SK-N-DZ (cell line): Measurements from ENCODE around the gene CUEDC1.

Experiments
- DNase-seq: peaks from one replicate; pipeline ENCODE4 v3.0.0-alpha.2; 2015; ENCODE audit warnings: low spot score

CUEDC1 gene

DNA sequence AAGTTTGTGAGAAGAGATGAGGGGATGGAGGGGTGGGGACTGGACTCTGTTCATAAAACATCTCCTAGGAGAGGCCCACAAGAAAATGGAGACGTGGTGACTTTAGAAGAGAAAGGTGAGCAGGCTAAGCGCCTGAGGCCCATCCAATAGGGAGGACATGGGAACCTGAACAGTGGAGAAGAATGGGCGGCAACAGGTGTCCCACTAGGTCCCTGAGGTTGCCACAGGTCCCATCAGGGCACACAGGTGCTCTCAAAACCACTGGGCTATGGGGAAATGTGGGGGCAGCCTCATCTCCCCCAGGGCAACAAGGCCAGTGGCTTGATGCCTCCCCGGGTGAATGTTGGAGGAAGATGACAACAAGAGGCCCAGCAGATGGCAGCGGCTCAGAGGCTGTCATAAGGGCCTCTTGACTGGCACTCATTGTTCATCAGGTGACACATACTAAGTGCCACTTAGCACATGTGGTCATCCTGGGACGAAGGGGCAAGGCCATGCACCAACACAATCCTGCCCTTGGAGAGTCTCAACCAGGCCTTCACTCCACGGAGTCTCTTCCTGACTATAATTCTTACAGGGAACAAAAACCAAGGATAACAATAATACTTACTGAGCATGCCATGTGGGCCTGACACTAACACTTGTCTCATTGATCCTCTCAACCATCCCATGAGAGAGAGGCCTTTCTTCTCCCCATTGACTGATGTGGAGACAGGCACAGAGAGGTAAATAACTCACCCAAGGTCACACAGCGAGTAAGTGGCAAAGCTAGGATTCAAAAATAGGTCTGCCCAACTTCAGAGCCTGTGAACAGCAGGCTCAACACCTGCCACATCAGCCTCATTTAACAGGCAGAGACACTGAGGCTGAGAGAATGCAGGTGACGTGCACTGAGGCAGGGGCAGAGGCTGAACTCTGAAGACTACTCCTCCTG, 38.0 kb downstream of the CUEDC1 start:
- no peak for DNase-seq

- DNase-seq, result peak; percentile 50
These were observed 39.0 kb downstream of the CUEDC1 start for GRCh38 chr17:57915985-57916757.

DNA sequence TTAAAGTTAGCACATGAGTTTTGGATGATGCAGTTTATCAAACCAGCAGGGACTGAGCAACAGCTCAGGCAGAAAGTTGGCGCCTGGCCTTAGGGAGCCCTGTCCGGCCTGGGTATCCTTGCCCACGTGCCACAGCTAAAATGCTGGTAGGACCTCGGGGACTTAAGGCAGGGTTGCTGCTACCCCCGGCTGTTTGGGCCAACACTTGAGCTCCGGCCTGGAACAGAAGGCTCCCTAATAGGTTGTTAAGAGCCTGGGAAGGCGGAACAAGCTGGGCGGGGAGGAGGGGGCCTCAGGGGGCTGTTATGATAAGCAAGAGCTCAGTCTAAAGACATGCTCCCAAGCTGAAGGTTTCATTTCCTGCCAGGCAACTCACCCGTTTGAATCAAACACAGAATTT, 39.7 kb downstream of the CUEDC1 start:
- no peak for DNase-seq

DNA sequence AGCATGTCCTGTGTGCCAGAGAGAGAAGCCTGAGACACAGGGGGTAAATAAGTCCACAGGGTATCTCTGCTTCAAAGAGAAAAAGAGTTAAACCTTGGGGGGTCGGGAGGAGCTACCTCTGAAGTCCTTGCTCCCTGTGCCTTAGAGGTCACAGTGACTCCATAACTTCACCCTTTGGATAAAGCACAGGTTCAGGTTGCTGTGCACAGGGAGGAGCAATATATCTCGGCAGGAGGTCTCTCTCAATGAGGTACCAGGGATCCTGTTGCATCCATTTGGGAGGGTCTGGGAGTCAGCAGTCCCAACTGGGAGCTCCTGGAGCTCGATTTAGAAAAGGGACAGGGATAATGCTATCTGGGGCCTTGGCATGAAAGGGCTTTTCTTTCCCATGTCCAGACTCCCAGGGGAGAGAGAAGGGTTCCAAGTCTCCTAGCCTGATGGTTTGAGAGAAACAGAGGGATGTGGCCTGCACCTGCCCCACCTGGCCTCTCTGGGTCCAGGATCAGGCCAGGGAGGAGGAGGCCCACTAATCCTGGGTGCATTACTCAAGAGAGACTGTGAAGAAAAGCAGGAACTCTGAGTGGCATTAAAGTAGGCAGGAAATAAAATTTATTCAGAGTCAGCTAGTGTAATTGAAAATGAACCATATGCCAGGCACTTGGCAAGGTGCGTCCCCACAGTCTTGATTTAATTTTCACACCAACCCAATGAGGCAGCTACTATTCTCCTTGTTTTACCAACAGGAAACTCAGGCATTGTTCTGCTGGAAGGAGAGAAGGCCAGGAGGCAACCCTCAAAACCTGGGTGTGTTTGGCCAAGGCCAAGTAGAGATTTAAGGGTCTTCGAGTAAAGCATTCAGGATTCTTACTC, 40.7 kb downstream of the CUEDC1 start:
- DNase-seq, result no peak

GRCh38 chr17:57913575-57914272, 41.5 kb downstream of the CUEDC1 start:
- no peak for DNase-seq

DNA sequence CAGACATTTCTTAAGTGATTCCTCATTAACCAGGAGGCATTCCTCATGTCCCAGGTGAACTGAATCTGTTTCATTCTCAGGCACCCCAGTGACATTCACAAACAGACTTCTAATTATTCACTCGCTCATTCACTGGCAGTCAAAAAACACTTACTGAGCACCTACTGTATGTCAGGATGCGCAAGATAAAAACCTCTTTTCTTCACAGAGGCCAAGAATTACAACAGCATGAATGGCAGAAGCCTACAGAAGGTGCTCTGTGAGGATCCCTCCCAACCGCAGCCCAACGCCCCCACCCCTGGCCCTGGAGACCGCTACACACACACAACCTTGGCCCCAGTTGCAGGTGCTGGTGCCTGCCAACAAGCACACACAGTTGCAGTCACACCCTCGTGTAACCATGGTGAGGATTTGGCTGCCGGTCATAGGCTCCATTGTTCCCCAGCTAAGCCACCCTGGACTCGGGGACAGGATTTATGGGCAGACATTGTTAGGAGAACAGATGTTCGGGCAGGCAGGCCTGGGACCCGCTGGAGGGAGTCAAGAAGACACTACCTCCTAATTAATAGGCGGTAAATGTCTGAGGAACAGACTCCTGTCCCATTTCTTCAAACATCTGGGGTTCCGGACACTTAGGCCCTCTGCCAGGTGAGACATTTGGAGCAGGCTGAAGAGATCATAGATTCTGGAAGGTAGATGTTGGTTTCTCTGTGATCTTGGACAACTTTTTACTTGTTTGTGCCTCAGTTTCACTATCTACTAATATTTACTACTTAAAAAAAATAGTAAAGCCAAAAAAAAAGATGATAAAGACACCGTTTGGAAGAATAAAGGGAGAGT, 43.2 kb downstream of the CUEDC1 start:
- no peak for DNase-seq

GRCh38 chr17:57910462-57911420, 44.5 kb downstream of the CUEDC1 start:
- DNase-seq, result no peak

- no peak for DNase-seq
These were observed 45.7 kb downstream of the CUEDC1 start for GRCh38 chr17:57909551-57909950.

DNA sequence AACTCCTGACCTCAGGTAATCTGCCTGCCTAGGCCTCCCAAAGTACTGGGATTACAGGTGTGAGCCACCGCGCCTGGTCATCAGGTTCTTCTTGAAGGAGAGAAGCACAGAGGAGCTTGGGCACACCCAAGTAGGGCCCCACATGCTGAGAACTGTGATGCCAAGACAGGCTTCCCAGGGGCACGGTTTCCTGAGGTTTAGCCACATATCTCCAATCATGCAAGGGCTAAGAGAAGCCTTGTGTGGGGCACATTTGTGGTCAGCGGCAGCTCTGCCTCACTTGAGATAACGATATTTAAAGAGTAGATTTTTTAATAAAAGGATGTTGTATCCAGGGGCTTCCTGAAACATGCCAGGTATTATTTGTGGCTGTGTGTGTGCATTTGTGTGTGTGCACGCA, 46.9 kb downstream of the CUEDC1 start:
- no peak for DNase-seq

GRCh38 chr17:57906910-57907309, 48.3 kb downstream of the CUEDC1 start:
- DNase-seq, result no peak

- no peak for DNase-seq
These were observed 49.2 kb downstream of the CUEDC1 start for GRCh38 chr17:57905875-57906455.

DNA sequence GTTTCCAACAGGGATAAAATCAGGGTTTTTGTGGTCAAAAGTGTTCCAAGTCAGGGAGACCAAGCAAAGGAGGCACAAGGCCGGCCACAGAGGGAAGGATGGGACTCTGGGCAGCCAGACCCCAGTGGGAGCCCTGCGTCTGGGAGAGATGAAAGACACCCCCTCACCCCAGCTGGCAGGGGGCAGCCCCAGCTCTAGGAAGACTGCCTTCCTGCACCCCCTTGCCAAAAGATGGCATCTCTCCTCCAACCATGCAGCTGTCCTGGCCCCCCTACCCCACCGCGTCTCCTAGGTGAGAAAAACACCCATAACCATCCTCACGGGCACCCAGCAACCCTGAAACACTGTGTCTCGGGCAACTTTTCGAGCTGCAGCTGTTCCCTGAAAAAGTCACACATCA, 51.3 kb downstream of the CUEDC1 start:
- no peak for DNase-seq

- DNase-seq, result no peak
These were observed 52.1 kb downstream of the CUEDC1 start for GRCh38 chr17:57902800-57903759.

DNA sequence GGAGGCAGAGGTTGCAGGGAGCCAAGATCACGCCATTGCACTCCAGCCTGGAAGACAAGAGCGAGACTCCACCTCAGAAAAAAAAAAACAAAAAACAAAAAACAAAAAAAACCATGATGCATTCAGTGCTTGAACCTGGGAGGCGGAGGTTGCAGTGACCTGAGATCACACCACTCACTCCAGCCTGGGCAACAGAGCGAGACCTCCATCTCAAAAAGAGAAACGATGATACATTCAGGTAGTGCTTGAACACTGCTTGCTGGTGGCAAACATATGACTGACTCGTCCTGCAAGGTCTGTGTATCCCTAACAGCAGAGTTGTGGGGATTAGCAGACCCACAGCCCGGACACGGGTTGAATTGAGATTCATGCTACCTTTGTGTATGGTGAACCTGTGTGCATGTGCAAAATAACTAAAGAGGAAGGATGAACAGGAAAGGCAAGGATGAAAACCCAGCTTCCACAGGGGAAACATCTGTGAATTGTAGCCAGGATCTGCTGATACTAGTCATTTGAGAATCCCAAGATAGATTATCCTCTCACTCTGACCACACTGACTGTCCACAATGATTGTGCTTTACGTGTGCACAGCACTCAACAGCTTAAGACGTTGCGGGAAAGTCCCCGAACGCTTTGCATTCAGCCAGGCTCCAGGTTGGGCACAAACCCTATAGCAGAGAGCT, 53.0 kb downstream of the CUEDC1 start:
- no peak for DNase-seq

DNA sequence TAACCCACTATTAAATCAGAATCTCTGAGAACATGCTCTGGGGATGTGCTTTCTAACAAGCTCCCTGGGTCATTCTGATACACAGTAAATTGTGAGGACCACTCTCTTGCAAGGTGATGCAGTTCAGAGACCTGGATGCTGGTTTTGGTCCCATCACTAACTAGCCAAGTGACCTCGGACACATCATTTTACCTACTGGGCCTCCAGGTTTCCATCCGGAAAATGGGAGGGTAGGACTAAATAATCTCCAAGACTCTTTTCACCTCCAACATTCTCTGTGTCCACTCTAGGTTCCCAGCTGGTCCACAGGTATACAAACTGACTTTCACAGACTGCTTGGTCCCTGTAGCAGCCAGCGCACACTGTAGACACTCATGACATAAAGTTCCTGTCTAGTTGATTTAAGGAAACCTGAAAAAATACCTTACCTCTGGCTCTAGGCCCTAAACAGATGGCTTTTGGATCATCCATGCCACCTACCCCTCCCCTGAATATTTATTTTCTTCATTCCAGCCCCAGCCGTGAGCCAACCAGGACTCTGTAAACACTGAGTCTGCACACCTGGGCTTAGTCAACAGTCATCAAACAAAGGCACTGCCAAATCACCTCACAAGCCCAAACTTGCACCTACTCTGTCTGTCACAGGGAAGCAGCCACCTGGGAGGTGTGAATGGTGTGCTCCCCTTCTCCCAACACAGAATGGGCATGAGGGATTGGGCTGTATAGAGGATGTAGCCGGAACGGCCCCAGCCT, 54.0 kb downstream of the CUEDC1 start:
- no peak for DNase-seq

- DNase-seq, result no peak
These were observed 55.4 kb downstream of the CUEDC1 start for GRCh38 chr17:57899822-57900221.
